ENCODE results near the gene PARD3B.

PARD3B gene

GRCh38 chr2:205169012-205169411, 623.7 kb downstream of the PARD3B start:
- H3F3A ChIP-seq (ENCODE audit: control insufficient read depth, insufficient read depth), result no peaks in the 10 kb centered on the region
- H3K36me3 ChIP-seq (ENCODE audit: control insufficient read depth, low read length), result no peaks in the 10 kb centered on the region
- no peaks in the 10 kb centered on the region for H4K20me1 ChIP-seq (ENCODE audit: control insufficient read depth, insufficient read depth, low read depth, low read length)
- H3K4me3 ChIP-seq (ENCODE audit: low read length), result no peak overlapping the region
- H3K9me3 ChIP-seq (ENCODE audit: control insufficient read depth, insufficient read depth, low read length), result no peaks in the 10 kb centered on the region
- no peaks in the 10 kb centered on the region for H3K27me3 ChIP-seq (ENCODE audit: control insufficient read depth, low read length)
- H3K79me2 ChIP-seq (ENCODE audit: control insufficient read depth, low read length), result no peaks in the 10 kb centered on the region
- TF ChIP-seq EZH2phosphoT487 (IDR thresholded peaks at IDR 0.05; ENCODE audit: borderline replicate concordance, low read length) (no peak), CTCF (IDR thresholded peaks at IDR 0.05; ENCODE audit: low read depth, low read length, poor library complexity, severe bottlenecking) (no peak)
- H3K9me2 ChIP-seq (replicated peaks; ENCODE audit: control insufficient read depth, low read length), result no peaks in the 10 kb centered on the region
- H3K4me1 ChIP-seq (ENCODE audit: control insufficient read depth, low read length), result no peaks in the 10 kb centered on the region
- no peak overlapping the region for H3K27ac ChIP-seq (ENCODE audit: low read depth, low read length)
- H3K4me2 ChIP-seq (ENCODE audit: low read length), result no peak overlapping the region

GRCh38 chr2:205169464-205169863, 624.2 kb downstream of the PARD3B start:
- Histone ChIP-seq H3K36me3 (ENCODE audit: control insufficient read depth, low read length) (no peaks in the 10 kb centered on the region), H3F3A (ENCODE audit: control insufficient read depth, insufficient read depth) (no peaks in the 10 kb centered on the region), H3K79me2 (ENCODE audit: control insufficient read depth, low read length) (no peaks in the 10 kb centered on the region), H3K27me3 (ENCODE audit: control insufficient read depth, low read length) (no peaks in the 10 kb centered on the region), H3K4me1 (ENCODE audit: control insufficient read depth, low read length) (no peaks in the 10 kb centered on the region), H3K9me2 (replicated peaks; ENCODE audit: control insufficient read depth, low read length) (no peaks in the 10 kb centered on the region), H3K9me3 (ENCODE audit: control insufficient read depth, insufficient read depth, low read length) (no peaks in the 10 kb centered on the region), H3K4me3 (ENCODE audit: low read length) (no peak overlapping the region), H4K20me1 (ENCODE audit: control insufficient read depth, insufficient read depth, low read depth, low read length) (no peaks in the 10 kb centered on the region), H3K27ac (ENCODE audit: low read depth, low read length) (no peak overlapping the region), H3K4me2 (ENCODE audit: low read length) (no peak overlapping the region)
- TF ChIP-seq CTCF (IDR thresholded peaks at IDR 0.05; ENCODE audit: low read depth, low read length, poor library complexity, severe bottlenecking), result no peak
- TF ChIP-seq EZH2phosphoT487 (IDR thresholded peaks at IDR 0.05; ENCODE audit: borderline replicate concordance, low read length), result no peak

GRCh38 chr2:205170399-205170798, 625.1 kb downstream of the PARD3B start:
- Histone ChIP-seq H3K4me1 (ENCODE audit: control insufficient read depth, low read length) (no peaks in the 10 kb centered on the region), H4K20me1 (ENCODE audit: control insufficient read depth, insufficient read depth, low read depth, low read length) (no peaks in the 10 kb centered on the region), H3K27me3 (ENCODE audit: control insufficient read depth, low read length) (no peaks in the 10 kb centered on the region), H3K4me3 (ENCODE audit: low read length) (no peak overlapping the region), H3K27ac (ENCODE audit: low read depth, low read length) (no peak overlapping the region), H3K36me3 (ENCODE audit: control insufficient read depth, low read length) (no peaks in the 10 kb centered on the region), H3K9me3 (ENCODE audit: control insufficient read depth, insufficient read depth, low read length) (no peaks in the 10 kb centered on the region), H3K9me2 (replicated peaks; ENCODE audit: control insufficient read depth, low read length) (no peaks in the 10 kb centered on the region), H3F3A (ENCODE audit: control insufficient read depth, insufficient read depth) (no peaks in the 10 kb centered on the region), H3K79me2 (ENCODE audit: control insufficient read depth, low read length) (no peaks in the 10 kb centered on the region), H3K4me2 (ENCODE audit: low read length) (no peak overlapping the region)
- TF ChIP-seq EZH2phosphoT487 (IDR thresholded peaks at IDR 0.05; ENCODE audit: borderline replicate concordance, low read length) (no peak), CTCF (IDR thresholded peaks at IDR 0.05; ENCODE audit: low read depth, low read length, poor library complexity, severe bottlenecking) (no peak)
